ENCODE measurements around the gene RAB5B.

RAB5B gene

DNA sequence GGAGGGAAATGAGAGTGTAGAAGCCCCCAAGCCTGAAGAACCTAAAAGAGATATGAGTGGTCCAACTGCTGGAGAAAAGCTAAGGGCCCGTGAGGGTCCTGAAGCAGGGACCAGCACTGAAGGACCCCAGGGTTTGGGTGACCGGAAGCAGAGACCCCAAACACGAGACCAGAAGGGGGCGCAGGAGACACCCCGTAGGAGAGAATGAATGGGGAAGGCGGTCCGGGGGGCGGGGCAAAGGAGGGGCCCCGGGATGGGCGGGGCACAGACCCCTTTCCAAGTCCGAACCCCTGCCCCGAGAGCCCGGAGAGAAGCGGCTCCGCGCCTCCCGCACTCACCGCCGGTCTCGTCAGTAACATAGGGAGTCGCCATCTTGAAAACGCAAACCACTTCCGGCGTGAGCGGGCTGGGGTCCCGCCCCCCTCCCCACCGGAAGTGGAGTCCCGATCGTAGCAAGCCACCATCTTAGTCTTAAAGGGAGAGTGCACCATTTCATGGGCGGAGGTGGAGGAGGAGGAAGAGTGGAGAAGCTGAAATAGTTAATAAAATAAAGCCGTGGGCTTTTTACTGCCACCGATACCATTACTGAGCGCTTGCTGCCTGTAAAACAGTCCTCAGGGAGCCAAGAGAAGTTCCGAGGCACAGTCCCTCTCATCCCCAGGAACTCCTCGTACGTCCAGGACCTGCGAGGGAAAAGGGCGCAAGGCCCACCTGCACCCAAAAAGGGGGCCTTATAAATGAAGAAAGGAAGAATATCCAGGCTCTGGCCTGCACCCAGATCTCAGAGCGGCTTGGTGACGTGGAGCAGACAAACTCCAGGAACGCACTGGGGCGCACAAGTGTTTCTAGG lies 46.9 kb upstream of the RAB5B start:
- Histone ChIP-seq H3K9me2 (replicated peaks; ENCODE audit: low read depth, low read length) (no peaks in the 10 kb centered on the region), H3K9me3 (ENCODE audit: insufficient read depth, low read depth, low read length) (no peaks in the 10 kb centered on the region), H3K9ac (ENCODE audit: low read depth, low read length, poor library complexity, severe bottlenecking) (peak overlapping the region; percentile 98), H3K79me2 (ENCODE audit: insufficient read depth, low read length) (peaks cover 68% of the 10 kb centered on the region), H3K27me3 (ENCODE audit: insufficient read depth, low read length, poor library complexity, severe bottlenecking) (no peaks in the 10 kb centered on the region), H2AFZ (ENCODE audit: low read length) (peak overlapping the region; percentile 64), H3K36me3 (ENCODE audit: insufficient read depth, low read length) (no peaks in the 10 kb centered on the region), H3K4me2 (ENCODE audit: low read depth, low read length, poor library complexity, severe bottlenecking) (peak overlapping the region; percentile 96), H3K4me1 (ENCODE audit: insufficient read depth, low read length, poor library complexity, severe bottlenecking) (peaks cover 44% of the 10 kb centered on the region), H4K20me1 (ENCODE audit: insufficient read depth, low read length, poor library complexity, severe bottlenecking) (peaks cover 8% of the 10 kb centered on the region), H3K4me3 (ENCODE audit: low read length, poor library complexity, severe bottlenecking) (peak overlapping the region; percentile 100), H3F3A (ENCODE audit: low read depth) (peaks cover 23% of the 10 kb centered on the region)
- TF ChIP-seq, protein P1, sequence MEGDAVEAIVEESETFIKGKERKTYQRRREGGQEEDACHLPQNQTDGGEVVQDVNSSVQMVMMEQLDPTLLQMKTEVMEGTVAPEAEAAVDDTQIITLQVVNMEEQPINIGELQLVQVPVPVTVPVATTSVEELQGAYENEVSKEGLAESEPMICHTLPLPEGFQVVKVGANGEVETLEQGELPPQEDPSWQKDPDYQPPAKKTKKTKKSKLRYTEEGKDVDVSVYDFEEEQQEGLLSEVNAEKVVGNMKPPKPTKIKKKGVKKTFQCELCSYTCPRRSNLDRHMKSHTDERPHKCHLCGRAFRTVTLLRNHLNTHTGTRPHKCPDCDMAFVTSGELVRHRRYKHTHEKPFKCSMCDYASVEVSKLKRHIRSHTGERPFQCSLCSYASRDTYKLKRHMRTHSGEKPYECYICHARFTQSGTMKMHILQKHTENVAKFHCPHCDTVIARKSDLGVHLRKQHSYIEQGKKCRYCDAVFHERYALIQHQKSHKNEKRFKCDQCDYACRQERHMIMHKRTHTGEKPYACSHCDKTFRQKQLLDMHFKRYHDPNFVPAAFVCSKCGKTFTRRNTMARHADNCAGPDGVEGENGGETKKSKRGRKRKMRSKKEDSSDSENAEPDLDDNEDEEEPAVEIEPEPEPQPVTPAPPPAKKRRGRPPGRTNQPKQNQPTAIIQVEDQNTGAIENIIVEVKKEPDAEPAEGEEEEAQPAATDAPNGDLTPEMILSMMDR (conservative IDR thresholded peaks at IDR 0.05; ENCODE audit: low read length), result peak; percentile 83
- TF ChIP-seq EZH2phosphoT487 (IDR thresholded peaks at IDR 0.05; ENCODE audit: borderline replicate concordance), result no peak

DNA sequence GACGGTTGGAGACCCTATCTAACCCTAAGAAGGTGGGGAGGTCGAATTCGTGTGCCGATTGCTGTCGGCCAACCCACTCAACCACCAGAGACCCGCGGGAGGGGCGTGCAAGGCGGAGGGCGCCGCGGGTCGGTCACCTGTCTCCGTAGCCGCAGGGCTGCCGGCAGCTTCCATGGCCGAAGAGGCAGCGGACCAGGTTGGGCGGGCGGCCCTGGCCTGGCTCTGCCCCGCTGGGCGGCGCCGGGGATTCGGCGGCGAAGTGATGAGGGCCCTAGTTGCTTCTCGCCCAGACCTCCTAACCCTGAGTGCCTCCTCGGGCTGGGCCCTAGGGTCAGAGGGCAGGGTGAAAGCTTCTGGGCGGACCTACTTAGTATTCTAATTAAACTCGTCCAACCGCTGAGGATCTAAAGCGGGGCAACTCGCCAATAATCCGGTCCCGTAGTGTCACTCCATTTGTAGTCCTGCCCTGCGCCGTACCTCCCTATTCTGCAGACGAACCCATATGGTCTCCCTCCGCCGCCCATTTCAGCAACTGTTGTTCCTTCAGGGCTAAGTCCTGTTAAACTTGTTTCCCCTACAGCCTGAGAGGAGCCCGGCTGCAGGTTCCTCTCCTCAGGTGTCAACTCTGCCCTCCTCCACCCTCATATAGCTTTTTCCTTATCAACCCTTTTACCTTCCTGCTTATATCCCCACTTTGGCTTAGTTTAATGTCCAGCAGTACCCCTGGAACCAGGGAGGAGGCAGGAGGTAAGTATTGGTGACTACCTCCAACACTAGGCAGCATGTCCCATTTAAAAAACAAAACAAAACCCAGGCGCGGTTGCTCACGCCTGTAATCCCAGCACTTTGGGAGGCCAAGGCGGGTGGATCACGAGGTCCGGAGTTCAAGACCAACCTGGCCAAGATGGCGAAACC lies 46.0 kb upstream of the RAB5B start, which contains the start of gene PYM1:
PYM1 (minus strand) TSS at position 307 of the 915 bp plus-strand sequence; CDS start at position 174, 133 bp downstream.
- peaks cover 23% of the 10 kb centered on the region for H3F3A ChIP-seq (ENCODE audit: low read depth)
- peaks cover 4% of the 10 kb centered on the region for H4K20me1 ChIP-seq (ENCODE audit: insufficient read depth, low read length, poor library complexity, severe bottlenecking)
- H3K79me2 ChIP-seq (ENCODE audit: insufficient read depth, low read length), result peaks cover 68% of the 10 kb centered on the region
- peak within 1 kb of the TSS; percentile 64 for H2AFZ ChIP-seq (ENCODE audit: low read length)
- no peaks in the 10 kb centered on the region for H3K9me3 ChIP-seq (ENCODE audit: insufficient read depth, low read depth, low read length)
- no peaks in the 10 kb centered on the region for H3K9me2 ChIP-seq (replicated peaks; ENCODE audit: low read depth, low read length)
- no peaks in the 10 kb centered on the region for H3K36me3 ChIP-seq (ENCODE audit: insufficient read depth, low read length)
- peak within 1 kb of the TSS; percentile 100 for H3K4me3 ChIP-seq (ENCODE audit: low read length, poor library complexity, severe bottlenecking)
- no peak for TF ChIP-seq EZH2phosphoT487 (IDR thresholded peaks at IDR 0.05; ENCODE audit: borderline replicate concordance)
- TF ChIP-seq, protein P1 (conservative IDR thresholded peaks at IDR 0.05; ENCODE audit: low read length), result no peak
- H3K4me2 ChIP-seq (ENCODE audit: low read depth, low read length, poor library complexity, severe bottlenecking), result peak within 1 kb of the TSS; percentile 96
- H3K4me1 ChIP-seq (ENCODE audit: insufficient read depth, low read length, poor library complexity, severe bottlenecking), result peaks cover 49% of the 10 kb centered on the region
- no peaks in the 10 kb centered on the region for H3K27me3 ChIP-seq (ENCODE audit: insufficient read depth, low read length, poor library complexity, severe bottlenecking)
- H3K9ac ChIP-seq (ENCODE audit: low read depth, low read length, poor library complexity, severe bottlenecking), result peak within 1 kb of the TSS; percentile 98

DNA sequence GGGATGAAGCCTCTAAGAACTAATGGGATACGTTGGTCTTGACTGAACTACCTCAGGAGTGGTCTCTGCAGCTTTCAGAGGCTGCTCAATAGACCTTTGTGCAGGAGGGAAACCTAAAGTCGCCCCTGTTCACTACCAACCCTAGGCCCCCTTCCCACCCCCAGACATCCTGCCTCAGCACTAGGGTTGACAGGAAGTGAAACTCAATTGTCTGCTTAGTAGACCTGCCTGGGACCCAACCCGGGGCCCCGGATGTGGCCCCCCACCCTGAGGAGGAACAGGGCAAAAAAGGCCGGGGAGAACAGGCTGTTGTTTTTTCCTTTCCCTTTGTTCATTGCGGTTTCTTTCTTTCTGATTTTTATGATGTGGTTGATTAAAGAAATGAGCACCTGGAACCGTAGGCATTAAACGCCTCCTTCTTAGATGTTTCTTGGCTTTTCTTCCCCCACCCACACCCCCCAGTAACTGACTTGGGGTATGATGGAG lies 44.5 kb upstream of the RAB5B start:
- Histone ChIP-seq H3K27me3 (ENCODE audit: insufficient read depth, low read length, poor library complexity, severe bottlenecking) (no peaks in the 10 kb centered on the region), H3K4me2 (ENCODE audit: low read depth, low read length, poor library complexity, severe bottlenecking) (peak overlapping the region; percentile 96), H3F3A (ENCODE audit: low read depth) (peaks cover 23% of the 10 kb centered on the region), H3K36me3 (ENCODE audit: insufficient read depth, low read length) (no peaks in the 10 kb centered on the region), H3K79me2 (ENCODE audit: insufficient read depth, low read length) (peaks cover 71% of the 10 kb centered on the region), H3K4me1 (ENCODE audit: insufficient read depth, low read length, poor library complexity, severe bottlenecking) (peaks cover 63% of the 10 kb centered on the region), H3K4me3 (ENCODE audit: low read length, poor library complexity, severe bottlenecking) (peak overlapping the region; percentile 100), H2AFZ (ENCODE audit: low read length) (no peak overlapping the region), H3K9me2 (replicated peaks; ENCODE audit: low read depth, low read length) (no peaks in the 10 kb centered on the region), H3K9ac (ENCODE audit: low read depth, low read length, poor library complexity, severe bottlenecking) (peak overlapping the region; percentile 98), H3K9me3 (ENCODE audit: insufficient read depth, low read depth, low read length) (no peaks in the 10 kb centered on the region), H4K20me1 (ENCODE audit: insufficient read depth, low read length, poor library complexity, severe bottlenecking) (peaks cover 9% of the 10 kb centered on the region)
- no peak for TF ChIP-seq EZH2phosphoT487 (IDR thresholded peaks at IDR 0.05; ENCODE audit: borderline replicate concordance)
- TF ChIP-seq, protein P1 (conservative IDR thresholded peaks at IDR 0.05; ENCODE audit: low read length), result no peak

All from Loucy (cell line).